CD4-positive, alpha-beta T cell treated with Interleukin-10 for 1 hour (primary cell): ENCODE measurements around the gene TBC1D22A.

ENCODE experiments used
- DNase-seq: peaks from one replicate; pipeline ENCODE4 v3.0.0-alpha.2; 2020

Gene TBC1D22A

GRCh38 chr22:46914481-46914880 is 152.0 kb downstream of the TBC1D22A start:
- no peak for DNase-seq

GRCh38 chr22:46914916-46915894 is 152.8 kb downstream of the TBC1D22A start:
- no peak for DNase-seq

- DNase-seq, result no peak
These were observed 153.7 kb downstream of the TBC1D22A start for GRCh38 chr22:46915950-46916730.

GRCh38 chr22:46916886-46917770 is 154.7 kb downstream of the TBC1D22A start:
- no peak for DNase-seq

GRCh38 chr22:46917771-46918101 is 155.3 kb downstream of the TBC1D22A start:
- no peak for DNase-seq

GRCh38 chr22:46918197-46918596 is 155.7 kb downstream of the TBC1D22A start:
- no peak for DNase-seq

- DNase-seq, result no peak
These were observed 159.6 kb downstream of the TBC1D22A start for GRCh38 chr22:46922037-46922436.

- no peak for DNase-seq
These were observed 160.9 kb downstream of the TBC1D22A start for GRCh38 chr22:46923394-46923793.

- DNase-seq, result no peak
These were observed 163.4 kb downstream of the TBC1D22A start for GRCh38 chr22:46925818-46926217.

GRCh38 chr22:46929046-46929709 is 166.7 kb downstream of the TBC1D22A start:
- no peak for DNase-seq

- no peak for DNase-seq
These were observed 167.3 kb downstream of the TBC1D22A start for GRCh38 chr22:46929710-46930204.

GRCh38 chr22:46931414-46931813 is 169.0 kb downstream of the TBC1D22A start:
- DNase-seq, result no peak

GRCh38 chr22:46931881-46932280 is 169.4 kb downstream of the TBC1D22A start:
- DNase-seq, result no peak

- DNase-seq, result no peak
These were observed 170.8 kb downstream of the TBC1D22A start for GRCh38 chr22:46933040-46933930.

- DNase-seq, result no peak
These were observed 171.8 kb downstream of the TBC1D22A start for GRCh38 chr22:46934172-46934745.

GRCh38 chr22:46934746-46935491 is 172.5 kb downstream of the TBC1D22A start:
- DNase-seq, result no peak

- DNase-seq, result no peak
These were observed 173.3 kb downstream of the TBC1D22A start for GRCh38 chr22:46935506-46936377.

- DNase-seq, result no peak
These were observed 174.0 kb downstream of the TBC1D22A start for GRCh38 chr22:46936378-46936903.

GRCh38 chr22:46937185-46937584 is 174.7 kb downstream of the TBC1D22A start:
- DNase-seq, result no peak
